Measurements from ENCODE around the gene TMPRSS2. TPM values are rescaled to one million over a fixed set of nuclear protein-coding genes. Genes with fewer than 3 reads are reported as not detected.
A peak's percentile ranks its signal among the peaks of the same experiment; 100 is the strongest.

The TMPRSS2 gene
- total RNA-seq, 1 donor from 2014 or later = 1.3 TPM

GRCh38 chr21:41481191-41481590, 26.8 kb downstream of the TMPRSS2 start:
- Mint-ChIP-seq H3K27me3 (ENCODE audit: low read depth) (no peaks in the 10 kb centered on the region), H3K4me3 (no peak overlapping the region), H3K27ac (peak overlapping the region; percentile 32), H3K9me3 (no peaks in the 10 kb centered on the region), H3K36me3 (no peaks in the 10 kb centered on the region), H3K4me1 (peaks cover 26% of the 10 kb centered on the region)
- no peak for TF ChIP-seq CTCF (IDR thresholded peaks at IDR 0.05; ENCODE audit: unreplicated experiment)
- no peak for DNase-seq (ENCODE audit: low spot score in 2 of 2, unreplicated experiment in 2 of 2)

GRCh38 chr21:41480086-41480690, 27.8 kb downstream of the TMPRSS2 start:
- Mint-ChIP-seq H3K27ac (no peak overlapping the region), H3K27me3 (ENCODE audit: low read depth) (no peaks in the 10 kb centered on the region), H3K4me3 (no peak overlapping the region), H3K4me1 (peaks cover 26% of the 10 kb centered on the region), H3K9me3 (no peaks in the 10 kb centered on the region), H3K36me3 (no peaks in the 10 kb centered on the region)
- TF ChIP-seq CTCF (IDR thresholded peaks at IDR 0.05; ENCODE audit: unreplicated experiment) = no peak
- no peak for DNase-seq (ENCODE audit: low spot score in 2 of 2, unreplicated experiment in 2 of 2)

- H3K4me3 Mint-ChIP-seq = no peak overlapping the region
- no peak overlapping the region for H3K27ac Mint-ChIP-seq
- H3K4me1 Mint-ChIP-seq = peaks cover 26% of the 10 kb centered on the region
- TF ChIP-seq CTCF (IDR thresholded peaks at IDR 0.05; ENCODE audit: unreplicated experiment) = no peak
- H3K27me3 Mint-ChIP-seq (ENCODE audit: low read depth) = no peaks in the 10 kb centered on the region
- H3K36me3 Mint-ChIP-seq = no peaks in the 10 kb centered on the region
- no peaks in the 10 kb centered on the region for H3K9me3 Mint-ChIP-seq
- DNase-seq (ENCODE audit: low spot score in 2 of 2, unreplicated experiment in 2 of 2) = no peak
Measured at GRCh38 chr21:41479686-41480085, 28.3 kb downstream of the TMPRSS2 start.

- Mint-ChIP-seq H3K9me3 (no peaks in the 10 kb centered on the region), H3K36me3 (no peaks in the 10 kb centered on the region), H3K27ac (no peak overlapping the region), H3K27me3 (ENCODE audit: low read depth) (no peaks in the 10 kb centered on the region), H3K4me3 (no peak overlapping the region), H3K4me1 (peaks cover 26% of the 10 kb centered on the region)
- no peak for TF ChIP-seq CTCF (IDR thresholded peaks at IDR 0.05; ENCODE audit: unreplicated experiment)
- no peak for DNase-seq (ENCODE audit: low spot score in 2 of 2, unreplicated experiment in 2 of 2)
Measured at GRCh38 chr21:41478319-41479177, 29.4 kb downstream of the TMPRSS2 start.

GRCh38 chr21:41477641-41478318, 30.2 kb downstream of the TMPRSS2 start:
- H3K27ac Mint-ChIP-seq = no peak overlapping the region
- no peak for TF ChIP-seq CTCF (IDR thresholded peaks at IDR 0.05; ENCODE audit: unreplicated experiment)
- H3K4me1 Mint-ChIP-seq = peaks cover 24% of the 10 kb centered on the region
- no peak for DNase-seq (ENCODE audit: low spot score in 2 of 2, unreplicated experiment in 2 of 2)
- no peaks in the 10 kb centered on the region for H3K36me3 Mint-ChIP-seq
- H3K27me3 Mint-ChIP-seq (ENCODE audit: low read depth) = no peaks in the 10 kb centered on the region
- H3K9me3 Mint-ChIP-seq = no peaks in the 10 kb centered on the region
- H3K4me3 Mint-ChIP-seq = no peak overlapping the region

Data from mesothelial cell of epicardium (in vitro differentiated cells).